ENCODE measurements around the gene KIRREL3.

- TF ChIP-seq CTCF (IDR thresholded peaks at IDR 0.05) = no peak
- TF ChIP-seq POLR2A (IDR thresholded peaks at IDR 0.05) = no peak
Measured at GRCh38 chr11:126635511-126635910, 365.1 kb downstream of the KIRREL3 start.

All from esophagus squamous epithelium (tissue), 4 donors.